Measurements from ENCODE around the gene MDGA2. TPM values are rescaled to one million over a fixed set of nuclear protein-coding genes. Genes with fewer than 3 reads are reported as not detected.

The MDGA2 gene
- total RNA-seq, 1 experiment from 2014 or later: not detected

DNA sequence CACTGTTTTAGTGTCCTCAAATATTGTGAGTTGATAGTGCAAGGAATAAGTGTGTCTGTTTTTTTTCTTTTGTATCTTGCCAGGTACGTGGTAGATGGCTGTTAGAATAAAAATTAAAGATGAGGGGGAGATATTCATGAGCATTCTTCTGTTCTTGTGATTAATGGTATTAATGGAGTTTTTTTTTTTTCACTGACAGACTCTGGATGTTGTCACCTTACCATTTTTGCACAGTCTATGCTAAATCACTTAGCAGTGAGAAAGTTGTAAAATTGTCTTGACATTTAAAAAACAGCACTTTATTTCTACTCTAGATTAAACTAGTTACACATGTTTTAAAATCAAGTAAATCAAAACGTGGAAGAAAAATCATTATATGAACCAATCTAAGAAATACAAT, 204.3 kb downstream of the MDGA2 start:
- no peak overlapping the region for H3K4me3 Mint-ChIP-seq (ENCODE audit: low read depth, unreplicated experiment)
- TF ChIP-seq, protein P1, sequence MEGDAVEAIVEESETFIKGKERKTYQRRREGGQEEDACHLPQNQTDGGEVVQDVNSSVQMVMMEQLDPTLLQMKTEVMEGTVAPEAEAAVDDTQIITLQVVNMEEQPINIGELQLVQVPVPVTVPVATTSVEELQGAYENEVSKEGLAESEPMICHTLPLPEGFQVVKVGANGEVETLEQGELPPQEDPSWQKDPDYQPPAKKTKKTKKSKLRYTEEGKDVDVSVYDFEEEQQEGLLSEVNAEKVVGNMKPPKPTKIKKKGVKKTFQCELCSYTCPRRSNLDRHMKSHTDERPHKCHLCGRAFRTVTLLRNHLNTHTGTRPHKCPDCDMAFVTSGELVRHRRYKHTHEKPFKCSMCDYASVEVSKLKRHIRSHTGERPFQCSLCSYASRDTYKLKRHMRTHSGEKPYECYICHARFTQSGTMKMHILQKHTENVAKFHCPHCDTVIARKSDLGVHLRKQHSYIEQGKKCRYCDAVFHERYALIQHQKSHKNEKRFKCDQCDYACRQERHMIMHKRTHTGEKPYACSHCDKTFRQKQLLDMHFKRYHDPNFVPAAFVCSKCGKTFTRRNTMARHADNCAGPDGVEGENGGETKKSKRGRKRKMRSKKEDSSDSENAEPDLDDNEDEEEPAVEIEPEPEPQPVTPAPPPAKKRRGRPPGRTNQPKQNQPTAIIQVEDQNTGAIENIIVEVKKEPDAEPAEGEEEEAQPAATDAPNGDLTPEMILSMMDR (IDR thresholded peaks at IDR 0.05; ENCODE audit: unreplicated experiment): no peak
- H3K27me3 Mint-ChIP-seq (ENCODE audit: unreplicated experiment): no peaks in the 10 kb centered on the region
- CTCF ChIA-PET: no interaction called here
- no peak overlapping the region for H3K27ac Mint-ChIP-seq (ENCODE audit: unreplicated experiment)
- no peaks in the 10 kb centered on the region for H3K36me3 Mint-ChIP-seq (ENCODE audit: insufficient read depth, unreplicated experiment)
- BruUV-seq (replicated peaks): no TSS peak
- no peaks in the 10 kb centered on the region for H3K4me1 Mint-ChIP-seq (ENCODE audit: low read depth, unreplicated experiment)
- intact Hi-C loops (cut with micrococcal nuclease; ENCODE audit: unreplicated experiment): no loop called here
- no peak for DNase-seq
- H3K9me3 Mint-ChIP-seq (ENCODE audit: low read depth, unreplicated experiment): peaks cover 7% of the 10 kb centered on the region

DNA sequence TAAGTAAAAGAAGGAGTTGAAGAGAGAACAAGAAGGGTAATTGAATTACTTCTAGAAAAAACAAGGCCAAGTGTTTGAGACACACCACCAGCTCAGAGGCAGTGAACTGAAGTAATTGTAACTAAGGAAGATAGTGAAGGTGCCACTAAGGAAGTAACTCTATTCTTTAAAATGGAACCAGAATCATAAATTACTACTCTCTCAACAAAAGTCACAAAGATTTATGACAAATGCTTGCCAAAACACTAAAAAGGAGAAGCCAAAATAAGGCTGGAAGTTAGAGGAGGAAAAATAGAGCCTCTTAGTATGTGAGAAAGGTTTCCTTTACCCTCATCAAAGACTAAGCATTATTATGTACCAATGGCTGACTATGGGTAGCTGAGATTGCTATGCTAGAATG, 208.5 kb downstream of the MDGA2 start:
- no peaks in the 10 kb centered on the region for H3K36me3 Mint-ChIP-seq (ENCODE audit: insufficient read depth, unreplicated experiment)
- CTCF ChIA-PET: no interaction called here

DNA sequence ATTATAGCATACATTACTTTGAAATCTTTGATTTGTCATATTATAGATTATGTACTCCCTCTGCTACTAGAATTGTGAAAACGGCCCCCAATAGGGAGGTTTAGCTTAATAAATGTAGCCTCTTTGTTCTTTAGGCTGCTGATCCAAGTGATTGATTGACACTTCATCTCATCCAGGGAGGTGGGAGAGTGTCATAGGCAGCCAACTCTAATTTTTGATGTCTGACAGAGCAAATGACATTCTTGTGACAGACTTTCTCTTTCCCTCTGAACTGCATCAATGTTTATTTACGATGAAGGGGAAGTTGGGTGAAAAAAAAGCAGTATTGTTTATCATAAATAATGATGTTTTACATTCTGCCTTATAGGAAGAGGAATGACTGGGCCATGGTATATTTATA, 221.4 kb downstream of the MDGA2 start:
- BruUV-seq (replicated peaks): no TSS peak
- Mint-ChIP-seq H3K36me3 (ENCODE audit: insufficient read depth, unreplicated experiment) (no peaks in the 10 kb centered on the region), H3K4me3 (ENCODE audit: low read depth, unreplicated experiment) (no peak overlapping the region), H3K27me3 (ENCODE audit: unreplicated experiment) (no peaks in the 10 kb centered on the region), H3K27ac (ENCODE audit: unreplicated experiment) (no peak overlapping the region), H3K4me1 (ENCODE audit: low read depth, unreplicated experiment) (no peaks in the 10 kb centered on the region), H3K9me3 (ENCODE audit: low read depth, unreplicated experiment) (peaks cover 7% of the 10 kb centered on the region)
- DNase-seq: no peak
- TF ChIP-seq, protein P1 (IDR thresholded peaks at IDR 0.05; ENCODE audit: unreplicated experiment): no peak
- CTCF ChIA-PET: no interaction called here
- intact Hi-C loops (cut with micrococcal nuclease; ENCODE audit: unreplicated experiment): no loop called here

More for the DNA sequence above, 208.5 kb downstream of the MDGA2 start:
- no peak overlapping the region for H3K4me3 Mint-ChIP-seq (ENCODE audit: low read depth, unreplicated experiment)
- peaks cover 2% of the 10 kb centered on the region for H3K9me3 Mint-ChIP-seq (ENCODE audit: low read depth, unreplicated experiment)
- H3K27me3 Mint-ChIP-seq (ENCODE audit: unreplicated experiment): no peaks in the 10 kb centered on the region
- H3K27ac Mint-ChIP-seq (ENCODE audit: unreplicated experiment): no peak overlapping the region
- H3K4me1 Mint-ChIP-seq (ENCODE audit: low read depth, unreplicated experiment): no peaks in the 10 kb centered on the region
- DNase-seq: no peak
- BruUV-seq (replicated peaks): no TSS peak
- intact Hi-C loops (cut with micrococcal nuclease; ENCODE audit: unreplicated experiment): no loop called here
- TF ChIP-seq, protein P1 (IDR thresholded peaks at IDR 0.05; ENCODE audit: unreplicated experiment): no peak

DNA sequence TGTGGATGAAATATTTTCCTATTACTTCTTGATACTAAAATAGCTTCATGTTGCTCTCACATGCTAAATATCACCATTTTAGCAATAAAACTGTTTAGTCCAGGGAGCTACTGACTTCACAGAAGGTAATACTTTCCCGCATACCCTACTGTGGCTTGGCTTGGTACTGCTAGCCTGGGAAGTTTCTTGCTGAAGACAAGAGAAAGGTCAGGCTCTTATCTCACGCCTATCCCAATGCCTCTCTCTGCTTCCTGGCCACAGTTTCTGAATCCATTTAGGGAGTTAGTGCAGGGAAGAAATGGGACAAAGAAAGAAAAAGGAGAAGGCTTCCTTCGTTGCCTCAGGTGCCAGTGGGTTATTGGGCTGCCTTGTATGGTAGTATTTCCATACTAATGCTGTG, 228.3 kb downstream of the MDGA2 start:
- TF ChIP-seq, protein P1 (IDR thresholded peaks at IDR 0.05; ENCODE audit: unreplicated experiment): no peak
- H3K27ac Mint-ChIP-seq (ENCODE audit: unreplicated experiment): no peak overlapping the region
- BruUV-seq (replicated peaks): no TSS peak
- H3K36me3 Mint-ChIP-seq (ENCODE audit: insufficient read depth, unreplicated experiment): no peaks in the 10 kb centered on the region
- CTCF ChIA-PET: no interaction called here
- H3K27me3 Mint-ChIP-seq (ENCODE audit: unreplicated experiment): no peaks in the 10 kb centered on the region
- no peaks in the 10 kb centered on the region for H3K4me1 Mint-ChIP-seq (ENCODE audit: low read depth, unreplicated experiment)
- no peak for DNase-seq
- intact Hi-C loops (cut with micrococcal nuclease; ENCODE audit: unreplicated experiment): no loop called here
- H3K4me3 Mint-ChIP-seq (ENCODE audit: low read depth, unreplicated experiment): no peak overlapping the region
- H3K9me3 Mint-ChIP-seq (ENCODE audit: low read depth, unreplicated experiment): peaks cover 3% of the 10 kb centered on the region
